GM18861 (cell line): ENCODE results near the gene AAMDC.

Source experiments
- ATAC-seq: cut with Tn5 transposase; IDR thresholded peaks from one replicate; pipeline ENCODE4 v1.9.1; 2021; ENCODE audit not compliant: unreplicated experiment

The AAMDC gene

GRCh38 chr11:77820565-77821348 is at the start of gene AAMDC, which contains the start of gene RSF1:
Gene AAMDC (plus strand): TSS chr11:77821144. CDS start chr11:77842497, 21,353 bp downstream.
Gene RSF1 (minus strand): TSS chr11:77820722. CDS start chr11:77820714, 8 bp downstream.
- ATAC-seq, result peak; percentile 77

GRCh38 chr11:77775936-77776335 is 45.0 kb upstream of the AAMDC start:
- no peak for ATAC-seq

GRCh38 chr11:77776455-77776854 is 44.5 kb upstream of the AAMDC start:
- ATAC-seq, result no peak

GRCh38 chr11:77778118-77778517 is 42.8 kb upstream of the AAMDC start:
- no peak for ATAC-seq

GRCh38 chr11:77778549-77778948 is 42.4 kb upstream of the AAMDC start:
- ATAC-seq, result no peak

GRCh38 chr11:77779935-77780334 is 41.0 kb upstream of the AAMDC start:
- no peak for ATAC-seq

- ATAC-seq, result no peak
Measured at GRCh38 chr11:77783025-77783424, 37.9 kb upstream of the AAMDC start.

- ATAC-seq, result no peak
Measured at GRCh38 chr11:77784572-77784971, 36.4 kb upstream of the AAMDC start.

GRCh38 chr11:77789061-77789730 is 31.7 kb upstream of the AAMDC start:
- no peak for ATAC-seq

GRCh38 chr11:77789731-77790476 is 31.0 kb upstream of the AAMDC start:
- ATAC-seq, result no peak

- ATAC-seq, result no peak
Measured at GRCh38 chr11:77791301-77791700, 29.6 kb upstream of the AAMDC start.

GRCh38 chr11:77793972-77794371 is 27.0 kb upstream of the AAMDC start:
- no peak for ATAC-seq

- no peak for ATAC-seq
Measured at GRCh38 chr11:77799338-77799737, 21.6 kb upstream of the AAMDC start.

- ATAC-seq, result no peak
Measured at GRCh38 chr11:77800449-77800848, 20.5 kb upstream of the AAMDC start.

GRCh38 chr11:77801477-77801876 is 19.5 kb upstream of the AAMDC start:
- no peak for ATAC-seq

GRCh38 chr11:77806415-77806814 is 14.5 kb upstream of the AAMDC start:
- no peak for ATAC-seq

GRCh38 chr11:77806993-77807392 is 14.0 kb upstream of the AAMDC start:
- no peak for ATAC-seq

- ATAC-seq, result no peak
Measured at GRCh38 chr11:77813256-77813655, 7.7 kb upstream of the AAMDC start.

GRCh38 chr11:77814848-77815247 is 6.1 kb upstream of the AAMDC start:
- ATAC-seq, result no peak

- no peak for ATAC-seq
Measured at GRCh38 chr11:77815459-77815858, 5.5 kb upstream of the AAMDC start.

- peak; percentile 49 for ATAC-seq
Measured at GRCh38 chr11:77819411-77819920, 1.5 kb upstream of the AAMDC start.
